NCI-H2196 (cell line): Measurements from ENCODE around the gene AGPS.

Experiments used
- DNase-seq: peaks from one replicate; lab custom pipeline; 2025; ENCODE audit not compliant: unreplicated experiment; lab: John Stamatoyannopoulos, UW

Gene AGPS

DNA sequence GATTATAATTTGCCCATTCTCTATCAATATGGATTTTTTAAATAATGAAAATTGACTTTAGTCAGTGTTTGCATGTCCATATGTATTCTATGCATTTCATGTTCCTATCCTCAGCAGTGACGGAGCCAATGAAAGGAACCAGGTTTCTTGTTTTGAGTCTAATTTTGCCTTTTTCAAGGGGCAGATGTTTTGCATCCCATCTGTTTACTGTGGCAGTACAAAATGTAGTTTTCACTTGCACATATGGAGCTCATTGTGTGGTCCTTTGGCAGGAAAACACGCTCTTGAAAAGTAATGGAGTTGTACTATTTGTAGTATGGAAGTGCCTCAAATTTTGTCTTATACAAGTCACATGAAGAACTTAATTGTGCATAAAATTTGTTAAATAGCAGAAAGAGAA, 127.8 kb downstream of the AGPS start:
- DNase-seq = no peak

DNA sequence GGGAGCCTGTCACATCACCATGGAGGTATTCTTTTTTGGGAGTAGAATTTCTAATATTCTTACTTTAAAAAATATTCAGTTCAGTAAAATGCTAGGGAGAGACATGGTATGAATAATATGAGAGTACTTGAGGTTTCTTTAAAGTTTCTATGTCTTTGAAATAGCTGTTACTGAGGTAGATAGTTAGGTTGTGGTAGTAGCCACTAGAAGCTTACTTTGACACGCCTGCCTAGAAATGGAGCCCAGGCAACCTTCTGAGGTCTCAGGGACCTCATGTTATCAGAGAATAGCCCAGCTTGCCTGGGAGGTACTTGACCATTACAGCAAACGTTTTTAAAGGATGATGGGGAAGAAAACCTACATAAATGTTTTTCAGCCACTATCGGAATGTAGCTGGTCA, 131.2 kb downstream of the AGPS start:
- no peak for DNase-seq

- DNase-seq = no peak
Measured at GRCh38 chr2:177525351-177525924, 132.9 kb downstream of the AGPS start.

- no peak for DNase-seq
Measured at GRCh38 chr2:177528351-177528933, 135.9 kb downstream of the AGPS start.

- DNase-seq = no peak
Measured at GRCh38 chr2:177529166-177529565, 136.6 kb downstream of the AGPS start.

GRCh38 chr2:177530561-177530960, 138.0 kb downstream of the AGPS start:
- no peak for DNase-seq

GRCh38 chr2:177531706-177532105, 139.1 kb downstream of the AGPS start:
- no peak for DNase-seq

DNA sequence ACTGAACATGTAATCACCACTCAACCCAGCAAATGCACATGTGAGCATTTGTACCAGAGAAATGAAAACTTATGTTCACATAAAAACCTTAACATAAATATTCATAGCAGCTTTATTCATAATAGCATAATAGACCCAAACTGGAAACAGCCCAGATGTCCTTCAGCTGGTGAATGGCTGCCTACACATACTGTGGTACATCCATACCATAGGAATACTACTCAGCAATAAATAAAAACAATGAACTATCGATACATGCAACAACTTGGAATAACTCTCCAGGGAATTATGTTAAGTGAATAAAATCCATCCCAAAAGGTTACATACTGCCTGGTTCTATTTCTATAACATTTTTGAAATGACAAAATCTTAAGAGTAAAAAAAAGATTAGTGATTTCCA, 140.0 kb downstream of the AGPS start:
- DNase-seq = no peak

GRCh38 chr2:177533253-177533652, 140.7 kb downstream of the AGPS start:
- DNase-seq = no peak

- DNase-seq = no peak
Measured at GRCh38 chr2:177535000-177535399, 142.4 kb downstream of the AGPS start.

GRCh38 chr2:177535958-177536504, 143.5 kb downstream of the AGPS start:
- DNase-seq = no peak

DNA sequence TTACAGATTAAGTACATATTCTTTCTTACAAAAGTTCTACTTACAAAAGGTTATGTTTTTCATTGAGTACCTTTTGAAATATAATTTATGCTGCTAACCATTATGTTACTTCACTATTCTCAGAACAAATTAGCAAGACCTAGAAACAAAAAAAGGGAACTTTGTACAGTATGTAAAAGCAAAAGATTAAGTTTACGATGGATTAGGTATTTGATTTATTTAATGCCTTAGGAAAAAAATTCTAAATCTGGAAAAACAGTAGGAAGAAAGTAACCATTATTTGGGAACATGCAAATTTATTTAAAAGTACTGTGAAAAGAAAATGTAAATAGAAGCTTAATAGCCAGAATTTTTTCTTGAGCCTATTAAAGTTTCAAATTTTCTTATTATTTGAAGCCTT, 144.6 kb downstream of the AGPS start:
- DNase-seq = no peak

DNA sequence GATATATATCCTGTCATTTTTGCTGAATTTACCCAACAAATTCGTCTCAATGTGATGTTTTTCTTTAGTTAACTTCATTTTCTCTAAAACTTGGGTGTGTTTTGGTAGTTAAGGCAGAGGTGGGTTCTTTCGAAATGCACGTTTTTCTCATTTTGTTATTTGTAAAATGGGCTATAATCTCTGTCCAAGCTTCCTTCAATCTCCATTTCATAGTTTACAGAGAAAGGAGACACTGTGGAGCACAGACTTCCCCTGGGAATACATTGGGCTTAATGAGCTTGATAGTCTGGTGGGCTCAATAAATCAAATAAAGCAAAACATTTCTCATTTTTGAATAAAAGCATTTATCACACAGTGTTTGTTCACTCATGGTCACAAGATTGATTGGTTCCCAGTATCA, 145.1 kb downstream of the AGPS start:
- no peak for DNase-seq

DNA sequence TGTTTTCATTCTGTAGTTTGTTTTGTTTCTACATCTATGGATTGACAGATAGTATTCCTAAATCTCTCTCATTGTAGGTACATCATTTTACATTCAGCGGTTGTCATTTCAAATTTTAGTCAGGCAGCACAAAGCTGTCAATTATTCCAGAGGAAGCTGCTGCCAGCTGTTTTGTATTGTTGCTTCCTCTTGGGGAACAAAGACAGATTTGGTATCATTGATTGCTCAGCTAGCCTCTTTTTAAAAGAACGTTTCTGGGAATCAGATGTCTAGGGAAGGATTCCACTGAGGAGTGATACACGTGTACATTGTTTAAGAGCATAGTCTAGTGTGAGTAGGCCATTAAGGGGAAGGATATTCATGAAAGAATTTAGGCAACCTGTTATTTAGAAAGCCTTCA, 145.8 kb downstream of the AGPS start:
- DNase-seq = no peak

GRCh38 chr2:177540283-177540682, 147.7 kb downstream of the AGPS start:
- no peak for DNase-seq

DNA sequence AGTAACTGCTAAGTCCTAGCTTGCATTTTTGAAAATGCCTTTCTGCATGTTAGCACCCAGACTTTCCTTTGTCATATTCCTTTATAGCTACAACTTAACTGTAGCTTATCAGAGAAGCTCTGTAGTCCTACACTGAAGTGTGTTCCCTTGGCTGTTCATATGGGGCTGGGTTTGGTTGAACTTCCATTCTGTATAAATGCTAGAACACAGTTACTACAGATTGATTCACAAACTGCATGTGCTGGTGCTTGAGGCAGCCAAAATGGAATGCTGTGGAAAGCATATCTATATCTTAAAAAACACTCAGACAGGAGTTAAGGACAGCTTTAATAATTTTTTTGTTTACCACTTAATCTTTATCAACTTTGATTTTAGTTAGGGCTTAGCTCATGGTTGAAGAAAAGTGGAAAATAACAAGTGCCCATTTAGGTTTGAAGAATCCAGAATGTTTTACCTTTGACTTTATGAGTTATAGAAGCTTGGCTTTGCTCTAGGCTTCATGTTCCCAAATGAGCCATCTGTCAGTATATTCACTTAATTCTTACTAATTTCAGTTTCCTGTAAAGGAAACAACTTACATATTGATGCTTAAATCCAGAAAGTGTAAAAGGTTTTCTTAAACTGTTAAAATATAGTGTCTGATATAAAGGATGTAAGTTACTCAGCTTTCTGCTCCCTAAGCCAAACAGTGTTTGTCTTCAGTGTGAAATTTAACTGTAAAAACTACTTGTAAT, 148.9 kb downstream of the AGPS start:
- DNase-seq = no peak

DNA sequence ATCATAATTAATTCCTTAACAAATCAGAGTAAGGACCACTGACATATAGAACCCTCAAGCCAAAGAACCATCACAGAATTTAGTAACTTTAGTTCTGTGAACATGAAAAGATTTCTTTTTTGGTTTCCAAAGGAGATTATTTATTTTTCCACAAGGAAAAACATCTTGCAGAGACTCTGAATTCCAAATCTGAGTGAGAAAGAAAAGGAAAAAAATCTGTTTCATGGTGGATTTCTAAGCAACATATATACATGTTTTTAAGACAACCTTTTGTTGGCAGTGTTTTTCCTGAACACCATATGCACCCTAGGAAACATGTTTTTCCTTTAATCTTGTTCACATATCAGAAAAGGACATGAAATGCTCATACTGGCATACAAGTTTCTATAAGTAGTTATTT, 149.8 kb downstream of the AGPS start:
- DNase-seq = no peak

GRCh38 chr2:177543007-177543760, 150.6 kb downstream of the AGPS start:
- DNase-seq = no peak

- no peak for DNase-seq
Measured at GRCh38 chr2:177545143-177545542, 152.6 kb downstream of the AGPS start.

DNA sequence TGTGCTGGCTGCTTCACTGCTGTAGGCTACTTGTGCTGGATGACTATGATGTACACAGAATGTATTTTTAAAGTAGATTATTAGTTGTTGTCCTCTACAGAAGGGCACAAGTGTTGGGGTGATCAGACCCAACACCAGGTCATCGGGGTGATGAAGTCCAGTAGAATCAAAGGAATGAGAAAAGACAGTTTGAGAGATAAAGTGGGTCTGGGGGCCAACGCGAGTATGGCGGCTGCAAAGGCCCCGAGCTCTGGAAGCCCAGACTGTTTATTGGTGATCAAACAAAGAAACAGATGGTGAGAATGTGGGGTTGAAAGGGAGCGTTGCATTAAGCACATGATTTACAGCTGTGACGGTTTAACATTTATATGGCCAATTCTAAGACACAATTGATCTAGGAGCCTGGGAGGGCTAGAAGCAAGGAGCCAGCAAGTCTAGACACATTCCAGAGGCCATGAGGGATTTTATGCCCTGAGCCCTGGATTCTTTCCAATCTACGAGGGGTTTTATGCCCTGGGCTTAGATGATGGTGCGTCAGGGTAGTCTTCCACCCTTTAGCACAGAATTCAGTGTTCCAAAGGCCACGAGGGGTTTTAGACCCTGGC, 153.5 kb downstream of the AGPS start:
- no peak for DNase-seq

DNA sequence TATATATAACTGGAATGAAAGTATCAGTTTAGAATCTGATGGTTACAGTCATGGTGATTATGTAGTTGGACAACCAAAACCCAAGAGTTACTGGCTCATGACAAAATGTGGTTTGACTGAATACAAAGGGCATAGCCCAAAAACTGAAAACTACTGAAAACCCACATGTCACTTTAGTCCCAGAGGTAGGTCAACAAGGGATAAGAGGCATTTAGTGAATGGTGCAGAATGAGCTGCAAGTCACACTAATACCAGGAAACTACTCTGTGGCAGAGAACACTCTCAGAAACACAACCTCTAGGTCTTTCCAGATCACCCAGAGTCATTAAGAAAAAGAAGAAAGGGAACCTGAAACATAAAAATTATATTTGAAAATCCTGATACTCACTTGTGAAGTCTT, 154.5 kb downstream of the AGPS start:
- no peak for DNase-seq
